HG02840 (cell line): Measurements from ENCODE around the gene NPAS1.

ENCODE experiments used
- ATAC-seq: cut with Tn5 transposase; IDR thresholded peaks from one replicate; pipeline ENCODE4 v1.9.1; 2021; ENCODE audit warnings: mild to moderate bottlenecking, moderate library complexity, moderate number of reproducible peaks; ENCODE audit not compliant: unreplicated experiment, low FRiP score

Gene NPAS1, protein sequence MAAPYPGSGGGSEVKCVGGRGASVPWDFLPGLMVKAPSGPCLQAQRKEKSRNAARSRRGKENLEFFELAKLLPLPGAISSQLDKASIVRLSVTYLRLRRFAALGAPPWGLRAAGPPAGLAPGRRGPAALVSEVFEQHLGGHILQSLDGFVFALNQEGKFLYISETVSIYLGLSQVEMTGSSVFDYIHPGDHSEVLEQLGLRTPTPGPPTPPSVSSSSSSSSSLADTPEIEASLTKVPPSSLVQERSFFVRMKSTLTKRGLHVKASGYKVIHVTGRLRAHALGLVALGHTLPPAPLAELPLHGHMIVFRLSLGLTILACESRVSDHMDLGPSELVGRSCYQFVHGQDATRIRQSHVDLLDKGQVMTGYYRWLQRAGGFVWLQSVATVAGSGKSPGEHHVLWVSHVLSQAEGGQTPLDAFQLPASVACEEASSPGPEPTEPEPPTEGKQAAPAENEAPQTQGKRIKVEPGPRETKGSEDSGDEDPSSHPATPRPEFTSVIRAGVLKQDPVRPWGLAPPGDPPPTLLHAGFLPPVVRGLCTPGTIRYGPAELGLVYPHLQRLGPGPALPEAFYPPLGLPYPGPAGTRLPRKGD

DNA sequence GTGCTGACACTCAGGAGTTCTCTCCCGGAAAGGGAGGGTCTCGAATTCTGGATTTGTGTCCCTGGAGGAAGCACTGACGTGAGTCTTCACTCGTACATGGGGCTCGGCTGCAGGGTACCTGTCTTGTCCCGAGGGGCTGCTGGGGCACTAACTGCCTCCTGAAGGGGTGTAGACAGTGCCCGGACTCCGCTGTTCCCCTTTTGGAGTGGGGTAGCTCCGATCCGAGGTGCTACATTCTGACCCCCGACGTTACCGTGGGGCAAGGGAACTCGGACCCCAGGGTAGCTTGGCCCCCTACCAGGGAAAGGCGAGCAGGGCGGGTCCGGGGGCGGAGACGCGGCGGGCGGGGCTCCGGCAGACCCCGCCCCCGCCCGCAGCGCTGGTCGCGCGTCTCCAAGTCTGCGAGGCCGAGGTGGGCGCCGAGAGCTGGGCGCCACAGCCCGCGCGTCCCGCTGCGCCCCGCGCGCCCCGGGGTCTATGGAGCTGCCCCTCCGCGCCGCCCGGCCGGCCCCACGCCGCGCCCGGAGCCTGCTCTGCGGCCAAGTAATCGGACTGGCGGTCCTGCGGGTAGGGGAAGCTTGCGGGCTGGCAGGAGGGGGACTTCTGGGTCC lies at the start of gene NPAS1:
Gene NPAS1, plus strand, starts transcription at position 407 of the 611 bp plus-strand sequence. CDS start 1,211 bp downstream, outside the sequence.
- ATAC-seq: no peak

DNA sequence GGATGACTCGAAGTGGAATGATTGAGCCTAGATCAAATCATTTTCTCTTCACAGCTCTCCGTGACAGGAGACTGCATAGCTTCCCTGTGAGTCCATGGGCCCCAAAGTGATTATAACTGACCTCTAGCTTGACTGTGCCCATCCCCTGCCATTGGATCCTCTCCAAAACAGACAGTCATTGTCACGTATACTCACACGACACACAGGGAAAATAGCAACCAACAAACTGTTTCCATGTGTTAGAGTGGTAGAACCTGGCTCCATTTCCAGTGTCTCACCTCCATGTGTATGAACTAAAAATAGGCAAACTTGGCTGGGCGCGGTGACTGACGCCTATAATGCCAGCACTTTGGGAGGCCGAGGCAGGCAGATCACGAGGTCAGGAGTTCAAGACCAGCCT lies 48.8 kb upstream of the NPAS1 start:
- no peak for ATAC-seq

DNA sequence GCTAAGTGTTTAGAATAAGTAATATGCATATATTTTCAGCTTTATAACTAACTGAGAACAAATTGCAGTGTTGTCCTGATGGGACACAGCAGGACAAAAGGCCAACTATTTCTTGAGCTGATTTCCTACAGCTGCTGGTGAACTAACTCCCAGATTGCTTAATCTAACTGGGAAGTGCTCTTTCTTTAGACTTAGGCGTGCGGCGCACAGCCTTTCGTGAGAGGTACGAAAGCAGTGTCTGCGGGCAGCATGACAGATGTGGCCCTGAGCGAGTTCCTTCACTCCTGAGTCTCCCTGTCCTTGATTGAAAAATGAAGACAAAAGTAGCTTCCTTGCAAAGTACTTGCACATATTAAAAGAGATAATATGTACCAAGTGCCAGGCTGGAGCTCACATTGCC lies 47.3 kb upstream of the NPAS1 start:
- ATAC-seq: no peak

DNA sequence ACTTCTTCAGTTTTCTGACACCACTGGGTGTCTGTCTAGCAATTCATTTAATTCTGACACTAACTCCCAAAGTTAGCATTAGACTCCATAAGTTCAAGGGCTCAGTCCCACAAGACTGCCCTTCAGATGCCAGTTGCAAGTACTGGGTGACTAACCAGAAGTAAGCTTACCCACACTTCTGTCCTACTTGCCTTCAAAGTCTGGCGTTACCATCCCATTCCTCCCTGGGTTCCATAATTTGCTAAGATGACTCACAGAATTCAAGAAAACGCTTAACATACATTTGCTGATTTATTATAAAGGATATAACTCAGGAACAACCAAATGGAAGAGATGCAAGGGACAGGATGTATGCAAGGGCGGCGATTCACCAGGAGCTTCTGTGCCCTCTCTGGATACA lies 45.5 kb upstream of the NPAS1 start:
- ATAC-seq: no peak

DNA sequence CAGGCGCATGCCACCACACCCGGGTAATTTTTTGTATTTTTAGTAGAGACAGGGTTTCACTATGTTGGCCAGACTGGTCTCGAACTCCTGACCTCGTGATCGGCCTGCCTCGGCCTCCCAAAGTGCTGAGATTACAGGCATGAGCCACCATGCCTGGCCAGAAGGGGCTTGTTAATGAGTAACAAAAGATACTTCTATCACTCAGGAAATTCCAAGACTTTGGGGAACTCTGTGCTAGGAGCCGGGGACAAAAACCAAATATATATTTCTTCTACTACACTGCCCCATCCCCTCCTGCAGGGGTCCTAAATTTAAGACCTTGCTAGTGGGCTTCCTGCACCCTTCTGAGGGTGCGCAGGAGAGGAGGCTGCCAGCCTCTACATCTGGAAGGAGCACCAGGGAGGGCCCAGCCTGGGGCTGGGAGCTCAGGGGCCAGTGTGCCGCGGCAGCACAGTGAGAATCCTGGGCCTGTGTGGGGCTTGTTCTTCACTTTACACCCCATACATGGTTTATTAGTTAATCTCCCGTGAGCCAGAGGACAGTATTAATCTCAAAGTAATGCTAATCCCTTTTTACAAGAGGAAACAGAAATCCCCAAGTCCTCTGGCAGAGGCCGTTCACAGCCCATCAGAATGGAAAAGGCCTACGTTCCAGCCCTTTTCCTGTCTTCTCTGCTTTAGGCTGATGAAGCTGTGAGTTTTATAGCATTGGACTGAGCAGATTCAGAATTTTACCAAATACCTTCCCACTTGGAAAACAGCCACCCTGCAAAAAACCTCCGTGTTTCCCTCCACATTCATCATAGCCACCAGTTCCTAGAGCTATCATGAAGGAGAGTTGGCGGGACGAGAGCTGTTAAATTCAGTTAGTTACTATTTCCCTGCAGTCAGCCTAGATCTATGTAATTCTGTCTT lies 44.4 kb upstream of the NPAS1 start:
- ATAC-seq: no peak

DNA sequence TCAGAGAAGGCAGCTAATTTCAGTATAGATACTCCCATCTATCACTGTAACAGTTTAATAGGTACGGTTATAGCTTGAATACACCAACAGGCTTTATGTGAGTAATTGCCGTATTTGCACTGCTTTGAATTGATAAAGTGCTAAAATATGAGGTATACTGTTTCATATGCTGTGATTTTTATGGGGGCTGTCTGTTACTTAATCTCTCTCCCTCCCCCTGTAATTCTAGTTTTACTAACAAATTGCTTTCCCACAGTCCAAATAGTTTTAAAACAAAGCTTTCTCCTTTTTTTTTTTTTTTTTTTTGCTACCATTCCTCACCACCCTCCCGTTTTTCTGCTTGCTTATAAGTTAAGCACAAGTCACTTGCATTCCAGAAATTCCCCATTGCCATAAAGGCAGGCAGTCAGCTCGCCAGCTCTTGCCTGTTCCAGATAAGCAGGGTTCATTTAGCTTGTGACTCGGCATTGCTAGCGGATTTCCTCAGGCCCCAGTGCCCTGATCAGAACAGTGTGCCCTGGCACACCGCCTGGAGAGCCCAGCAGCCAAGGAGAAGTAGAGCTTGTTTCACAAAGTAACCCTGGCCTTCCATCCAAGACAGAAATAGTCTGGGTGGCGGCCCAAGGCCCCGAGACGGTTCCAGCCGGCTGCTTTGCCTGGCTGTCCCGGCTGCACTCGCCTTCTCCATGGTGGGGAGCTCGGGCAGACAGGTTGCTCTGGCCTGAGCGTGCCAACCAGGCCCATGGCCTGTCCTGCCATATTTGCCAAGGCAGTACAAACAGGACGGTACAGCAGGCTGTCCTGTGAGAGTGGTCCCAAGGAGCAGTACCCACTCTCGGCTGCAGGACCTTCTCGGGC lies 43.5 kb upstream of the NPAS1 start:
- ATAC-seq: no peak

DNA sequence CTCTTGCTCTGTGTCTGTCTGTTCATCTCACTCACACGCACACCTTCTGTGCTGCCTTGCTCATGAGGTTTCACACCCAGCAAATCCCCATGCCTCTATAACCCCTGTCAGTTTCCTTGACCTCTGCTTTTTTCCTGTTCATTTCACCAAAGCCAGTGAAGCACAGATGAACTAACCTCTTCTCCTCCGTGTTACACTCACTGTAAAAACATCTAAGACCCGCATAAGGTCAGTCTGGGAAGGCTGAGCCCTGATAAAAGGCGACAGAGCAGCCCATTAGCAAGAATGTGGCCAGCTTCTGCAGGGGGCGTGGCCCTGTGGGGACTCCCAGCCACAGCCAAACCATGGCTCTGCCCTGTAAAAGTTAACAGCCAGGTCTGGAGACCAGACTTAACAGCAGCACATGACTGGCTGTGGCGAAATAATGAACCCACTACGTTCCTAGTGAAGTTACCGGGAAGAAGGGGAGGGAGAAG lies 42.8 kb upstream of the NPAS1 start:
- ATAC-seq: no peak

DNA sequence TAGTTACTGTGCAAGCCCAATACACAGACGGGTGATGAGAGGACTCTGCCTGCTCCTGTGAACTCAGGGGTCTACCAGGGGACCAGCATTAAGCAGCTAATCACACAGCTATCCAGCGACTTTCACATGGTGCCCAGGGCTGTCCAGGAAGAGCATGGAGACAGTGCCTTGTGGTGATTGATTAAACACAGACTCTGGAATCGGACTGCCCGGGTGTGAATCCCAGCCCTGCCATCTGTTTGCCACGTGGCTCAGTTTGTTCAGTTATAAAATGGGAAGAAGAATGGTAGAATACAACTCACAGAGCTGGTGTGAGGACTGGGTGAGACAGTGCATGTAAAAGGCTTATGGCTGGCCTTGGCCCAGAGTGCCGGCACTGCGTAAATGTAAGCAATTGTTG lies 42.1 kb upstream of the NPAS1 start:
- no peak for ATAC-seq

DNA sequence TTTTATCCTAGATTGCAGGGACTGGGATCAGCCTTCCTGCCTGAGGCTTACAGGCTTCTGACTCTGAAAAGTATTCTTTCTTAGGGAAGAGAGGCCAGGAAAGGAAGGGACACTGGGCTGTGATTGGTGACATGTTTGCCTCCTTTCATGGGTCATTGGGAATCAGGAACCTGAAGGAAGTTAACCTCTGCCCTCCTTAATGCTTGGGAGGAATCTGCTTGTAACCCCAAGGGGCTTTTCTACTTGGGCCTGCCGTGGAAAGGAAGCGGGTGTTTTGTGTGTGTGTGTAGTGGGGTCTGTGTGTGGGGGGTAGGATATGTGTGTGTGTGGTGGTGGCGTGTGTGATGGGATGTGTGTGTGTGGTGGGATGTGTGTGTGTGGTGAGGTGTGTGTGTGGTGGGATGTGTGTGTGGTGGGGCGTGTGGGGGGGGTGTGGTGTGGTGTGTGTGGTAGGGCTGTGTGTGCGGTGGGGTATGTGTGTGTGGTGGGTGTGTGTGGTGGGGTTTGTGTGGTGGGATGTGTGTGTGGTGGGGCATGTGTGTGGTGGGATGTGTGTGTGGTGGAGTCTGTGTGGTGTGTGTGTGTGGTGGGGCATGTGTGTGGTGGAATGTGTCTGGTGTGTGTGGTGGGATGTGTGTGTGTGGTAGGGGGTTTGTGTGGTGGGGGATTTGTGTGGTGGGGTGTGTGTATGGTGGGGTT lies 41.3 kb upstream of the NPAS1 start:
- no peak for ATAC-seq

DNA sequence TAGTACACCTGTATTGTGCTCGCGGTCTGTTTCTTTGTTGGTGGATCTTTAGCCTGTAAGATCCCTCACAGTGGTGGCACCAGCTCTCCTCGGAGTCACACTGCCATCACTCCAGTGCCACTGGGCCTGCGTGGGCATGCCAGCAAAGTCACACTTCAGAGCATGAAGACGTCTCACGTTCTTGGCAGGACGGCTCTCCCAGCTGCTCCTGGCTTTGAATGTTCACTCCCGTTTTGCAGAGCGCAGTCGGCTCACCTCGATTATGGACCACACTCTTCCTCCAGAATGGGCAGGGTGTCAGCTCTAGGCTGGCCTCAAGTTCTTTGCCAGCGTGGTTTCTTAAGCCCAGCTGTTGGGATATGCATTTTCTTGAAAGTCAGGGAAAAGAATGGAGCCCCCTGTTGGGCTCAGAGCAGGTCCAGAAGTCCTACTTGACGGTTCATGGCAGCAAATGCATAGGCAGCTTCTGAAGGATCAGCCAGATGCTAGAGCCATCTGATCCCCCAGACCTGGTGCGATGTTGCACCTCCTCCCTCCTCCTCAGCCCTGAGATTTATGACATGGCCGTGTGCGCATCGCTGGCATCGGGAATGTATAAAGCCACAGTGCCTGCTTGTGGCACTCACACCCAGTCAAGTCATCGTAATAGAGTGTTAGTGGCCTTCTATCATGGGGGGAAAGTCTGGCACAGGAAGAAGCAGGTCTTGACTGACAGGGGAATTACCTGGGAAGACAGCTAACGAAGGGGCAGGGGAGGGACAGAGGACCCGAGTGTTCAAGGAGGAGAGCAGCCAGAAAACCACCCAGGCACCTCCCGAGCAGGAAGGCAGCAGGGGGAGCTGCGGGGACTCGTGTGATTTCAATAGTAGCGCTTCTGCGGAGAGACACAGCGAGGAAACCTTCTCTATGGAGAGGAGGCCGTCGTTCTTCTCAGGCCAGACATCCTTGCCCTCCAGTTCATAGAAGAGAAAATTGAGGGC lies 40.2 kb upstream of the NPAS1 start:
- ATAC-seq: no peak

DNA sequence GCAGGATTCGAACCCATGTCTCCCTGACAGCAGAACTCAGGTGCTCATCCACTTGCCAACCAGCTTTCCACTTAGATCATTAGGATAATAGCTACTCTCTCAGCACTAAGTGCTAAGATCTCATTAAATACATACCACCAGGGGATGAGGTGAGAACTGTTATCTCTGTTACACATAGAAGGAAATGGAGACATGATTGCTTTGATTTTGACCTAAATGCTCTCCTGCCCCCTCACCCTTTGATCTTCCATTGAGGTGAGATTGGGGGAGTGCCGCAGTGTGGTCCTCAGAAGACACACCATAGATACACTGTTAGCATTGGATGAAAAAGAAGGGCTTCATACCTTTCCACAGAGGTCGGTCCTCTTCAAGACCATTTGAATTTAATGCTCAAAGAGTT lies 38.9 kb upstream of the NPAS1 start:
- ATAC-seq: no peak

DNA sequence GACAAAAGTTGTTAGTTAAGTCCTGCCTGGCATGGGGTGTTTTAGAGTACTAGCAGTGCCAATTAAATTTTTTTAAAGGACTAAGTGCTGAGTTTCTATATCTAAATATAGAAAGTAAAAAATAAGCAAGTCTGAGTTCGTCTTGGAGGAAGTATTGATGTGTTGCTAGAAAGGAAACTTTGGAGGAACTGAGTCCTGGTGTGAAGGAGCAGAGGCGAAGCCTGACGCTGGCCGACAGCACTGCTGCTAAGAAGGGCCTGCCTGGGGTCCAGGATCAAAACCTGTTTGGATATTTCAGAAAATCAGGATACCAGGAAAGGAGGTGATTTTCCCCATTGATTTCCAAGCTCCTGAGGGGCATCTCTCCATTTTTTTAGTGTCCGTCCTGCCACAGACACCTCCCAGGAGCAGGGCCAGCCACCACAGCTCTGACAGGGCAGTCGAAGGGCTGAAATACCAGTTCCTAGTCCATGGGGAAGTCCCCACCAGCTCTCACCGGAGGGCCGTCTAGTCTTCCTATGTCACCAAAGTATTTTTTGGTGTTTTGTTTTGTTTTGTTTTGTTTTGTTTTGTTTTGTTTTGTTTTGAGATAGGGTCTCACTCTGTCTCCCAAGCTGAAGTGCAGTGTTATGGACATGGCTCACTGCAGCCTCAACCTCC lies 38.2 kb upstream of the NPAS1 start:
- no peak for ATAC-seq

DNA sequence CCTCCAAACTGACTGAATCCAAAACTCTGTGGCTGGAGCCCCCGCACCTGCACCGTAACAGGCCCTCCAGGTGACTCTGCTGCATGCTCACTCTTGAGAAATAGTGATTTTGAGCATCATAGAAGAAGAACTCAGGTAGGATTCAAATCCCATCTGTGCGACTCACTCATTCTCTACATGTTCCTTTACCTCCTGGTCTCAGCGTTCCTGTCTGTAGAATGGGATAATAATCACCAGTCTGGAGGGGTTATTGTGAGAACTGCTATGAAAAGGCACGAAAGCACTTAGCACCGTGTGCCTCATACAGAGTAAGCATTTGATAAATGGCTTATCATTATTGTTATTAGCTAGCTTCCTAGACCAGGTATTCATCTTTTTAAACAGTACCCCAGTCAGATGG lies 36.5 kb upstream of the NPAS1 start:
- no peak for ATAC-seq

DNA sequence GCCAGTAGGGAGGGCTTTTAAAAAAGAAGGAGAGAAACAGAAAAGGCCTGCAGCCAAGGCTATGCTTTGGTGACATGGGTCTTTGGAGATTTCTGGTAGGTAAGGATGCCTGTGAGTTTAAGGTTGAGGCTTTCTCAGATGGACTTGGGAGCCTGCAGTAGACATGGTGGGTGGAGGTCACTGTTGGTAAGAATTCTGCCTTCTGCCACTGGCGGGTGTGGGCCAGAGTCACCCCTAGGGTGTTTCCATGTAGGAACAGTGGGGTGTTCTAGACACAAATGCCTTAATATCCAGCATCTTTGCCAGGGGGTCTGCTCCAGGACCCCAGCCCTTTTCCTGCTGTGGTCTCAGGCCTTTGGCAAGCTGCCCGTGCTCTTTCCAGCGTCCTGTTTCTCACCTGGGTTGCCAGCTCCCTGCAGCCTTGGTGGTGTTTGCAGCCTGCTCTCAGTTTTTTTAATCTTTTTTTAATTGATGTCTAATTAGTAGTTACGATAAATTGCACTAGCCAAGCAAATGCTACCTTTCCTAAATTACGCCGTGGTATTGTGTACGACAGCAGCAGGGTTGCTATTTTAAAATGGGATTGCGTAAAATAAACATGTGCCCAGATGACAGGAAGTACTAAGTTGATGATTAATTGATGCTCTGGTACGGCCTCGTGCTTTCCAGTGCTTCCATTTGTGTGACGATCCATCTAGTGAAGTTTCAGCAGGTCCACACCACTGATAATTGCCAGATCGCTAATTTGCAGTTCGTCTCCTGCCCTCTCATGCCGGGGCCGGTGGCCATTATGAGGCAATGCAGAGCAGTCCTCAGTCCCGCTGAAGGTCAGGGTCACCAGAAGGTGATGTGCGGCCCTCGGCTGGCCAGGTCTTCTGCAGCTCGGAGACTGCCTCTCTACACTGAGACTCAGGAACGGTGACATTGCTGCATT lies 35.3 kb upstream of the NPAS1 start:
- no peak for ATAC-seq

DNA sequence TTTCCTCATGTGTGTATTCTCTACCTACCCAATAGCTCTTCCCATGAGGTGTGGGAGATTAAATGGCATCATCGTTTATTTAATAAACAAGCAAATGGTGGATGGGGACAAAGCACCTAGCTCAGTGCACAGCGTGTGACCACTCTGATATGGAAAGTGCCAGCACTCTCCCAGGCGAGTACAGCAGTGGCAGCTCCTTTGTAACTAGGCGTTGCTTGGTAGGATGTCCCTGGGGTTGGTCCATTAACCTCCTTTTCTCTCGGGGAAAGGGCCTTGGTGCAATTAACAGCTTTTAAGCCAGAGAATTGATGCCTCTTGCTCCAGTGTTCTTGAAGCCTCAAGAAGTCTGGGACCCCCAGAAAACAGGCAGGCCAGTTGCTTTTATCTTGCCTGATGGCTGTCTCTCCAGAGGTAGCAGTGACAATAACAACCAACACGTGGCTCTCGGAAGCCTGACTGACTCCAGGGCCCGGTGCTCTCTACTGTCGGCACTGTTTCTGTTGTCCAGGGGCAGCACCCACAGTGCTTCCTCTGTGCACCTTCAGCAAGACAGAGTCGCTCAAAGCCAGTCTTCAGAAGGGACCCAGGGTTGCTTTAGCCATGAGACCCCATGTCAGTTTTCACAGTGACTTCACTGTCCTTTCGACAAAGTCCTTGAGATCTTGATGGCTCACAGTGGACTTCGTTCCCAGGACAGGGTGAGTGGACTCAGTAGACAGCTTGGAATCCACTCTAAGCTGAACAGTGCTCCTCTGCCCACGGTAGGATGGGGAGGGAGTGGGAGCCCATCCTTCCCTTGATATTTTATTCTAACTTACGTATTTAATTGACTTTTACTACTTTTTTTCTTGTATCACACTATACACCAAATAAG lies 33.9 kb upstream of the NPAS1 start:
- ATAC-seq: no peak
